HCT116 (cell line): ENCODE data around the gene PRMT9. TPM values are rescaled to one million over a fixed set of nuclear protein-coding genes. Genes with fewer than 3 reads are reported as not detected.

Source experiments
- ATAC-seq: fragments of 200-7000 bp; cut with Tn5 transposase; 2 replicates; pipeline ENCODE4 v1.9.1; 2020; ENCODE audit warnings: mild to moderate bottlenecking, moderate library complexity
- BruUV-seq: library from RNA; stranded (reverse); fragments of 400-500 nt; replicated peaks from 2 replicates; lab custom pipeline; 2021; lab: Mats Ljungman, UMichigan
- CTCF ChIA-PET: fragments of 300-600 bp; sonication (Branson Sonifier 250); formaldehyde crosslinking; loops from one replicate; lab custom pipeline; 2021; ENCODE audit warnings: antibody characterized with exemption; lab: Charles Lee
- POLR2A ChIA-PET: fragments of 300-600, 350-600 bp; sonication (Branson Sonifier 250); formaldehyde crosslinking; loops from one replicate; lab custom pipeline; 2021; ENCODE audit warnings: antibody characterized with exemption; lab: Charles Lee
- RAD21 ChIA-PET, 2 experiments: fragments of 300-600 bp; sonication (Branson Sonifier 250); formaldehyde crosslinking; loops; one replicate each; lab custom pipeline; 2023; ENCODE audit warnings: low total read pairs in 2 of 2; ENCODE audit not compliant: uncharacterized antibody in 2 of 2, unreplicated experiment in 2 of 2, low non-redundant PET in 1 of 2; lab: Charles Lee
- DNase-seq: peaks from one replicate; pipeline ENCODE4 v3.0.0-alpha.2; 2010; ENCODE audit warnings: low read depth, low spot score
- H2AFZ ChIP-seq: fragments of 200-600 bp; shearing (Covaris generic), sonication (generic); 2 replicates; pipeline ENCODE4 v1.6.1; 2017; ENCODE audit warnings: low read depth, mixed run types, mixed read lengths, antibody characterized with exemption, low read length; ENCODE audit not compliant: poor library complexity, severe bottlenecking
- H3K27ac ChIP-seq: 2 replicates; pipeline ENCODE4 v1.5.1; 2012; ENCODE audit warnings: low read depth, low read length
- H3K27me3 ChIP-seq: fragments of 200-600 bp; sonication (generic); 2 replicates; pipeline ENCODE4 v1.6.1; 2016; ENCODE audit warnings: mixed run types, low read length, mixed read lengths; ENCODE audit not compliant: insufficient read depth
- H3K36me3 ChIP-seq, 2 experiments: fragments of 200-500 bp in 1 of 2; fragments of 200-600 bp in 1 of 2; sonication (Bioruptor generic) in 1 of 2; sonication (generic) in 1 of 2; 2 replicates each; pipeline versions ENCODE4 v1.5.1 to v1.6.1; 2014 to 2016; ENCODE audit warnings: low read length in 2 of 2, inconsistent platforms in 1 of 2, mixed read lengths in 1 of 2, mixed run types in 1 of 2; ENCODE audit not compliant: insufficient read depth in 2 of 2, control insufficient read depth in 1 of 2
- H3K4me1 ChIP-seq, 2 experiments: fragments of 200-600 bp in 1 of 2; sonication (generic) in 1 of 2; 2 replicates each; pipeline versions ENCODE4 v1.5.1 to v1.6.1; 2012 to 2017; ENCODE audit warnings: low read length in 2 of 2, inconsistent platforms in 1 of 2, mild to moderate bottlenecking in 1 of 2, mixed read lengths in 1 of 2, mixed run types in 1 of 2, moderate library complexity in 1 of 2; ENCODE audit not compliant: insufficient read depth in 2 of 2, control insufficient read depth in 1 of 2
- H3K4me2 ChIP-seq: fragments of 200-600 bp; sonication (generic); 2 replicates; pipeline ENCODE4 v1.6.1; 2017; ENCODE audit warnings: mixed run types, low read length, mixed read lengths
- H3K4me3 ChIP-seq, 2 experiments: fragments of 200-600 bp in 1 of 2; sonication (generic) in 1 of 2; replicated peaks in 1 of 2; 2 replicates each; pipeline ENCODE4 v1.5.1; 2011 to 2016; ENCODE audit warnings: low read length in 2 of 2, control low read depth in 1 of 2, low read depth in 1 of 2, mild to moderate bottlenecking in 1 of 2, mixed read lengths in 1 of 2, mixed run types in 1 of 2
- H3K79me2 ChIP-seq: fragments of 200-600 bp; sonication (generic); 2 replicates; pipeline ENCODE4 v1.6.1; 2017; ENCODE audit warnings: mild to moderate bottlenecking, mixed run types, low read length, moderate library complexity, mixed read lengths; ENCODE audit not compliant: insufficient read depth
- H3K9ac ChIP-seq: fragments of 200-600 bp; sonication (generic); 2 replicates; pipeline ENCODE4 v1.6.1; 2016; ENCODE audit warnings: low read length, mixed read lengths
- H3K9me2 ChIP-seq: fragments of 200-600 bp; sonication (generic), shearing (Covaris generic); 2 replicates; pipeline ENCODE4 v1.6.1; 2017; ENCODE audit warnings: mixed run types, mild to moderate bottlenecking, moderate library complexity; ENCODE audit not compliant: insufficient read depth
- H3K9me3 ChIP-seq, 2 experiments: fragments of 200-500 bp in 1 of 2; fragments of 200-600 bp in 1 of 2; sonication (Bioruptor generic) in 1 of 2; sonication (generic) in 1 of 2; 2 replicates each; pipeline ENCODE4 v1.6.1; 2014 to 2017; ENCODE audit warnings: low read length in 2 of 2, mixed read lengths in 2 of 2, inconsistent platforms in 1 of 2, low read depth in 1 of 2, mild to moderate bottlenecking in 1 of 2, mixed run types in 1 of 2, moderate library complexity in 1 of 2; ENCODE audit not compliant: control insufficient read depth in 1 of 2, insufficient read depth in 1 of 2
- H4K20me1 ChIP-seq: fragments of 200-600 bp; sonication (generic), shearing (Covaris generic); 2 replicates; pipeline ENCODE4 v1.6.1; 2017; ENCODE audit warnings: mixed run types, mild to moderate bottlenecking, moderate library complexity; ENCODE audit not compliant: insufficient read depth
- CBX3 ChIP-seq: IDR thresholded peaks from 2 replicates; pipeline ENCODE4 v1.6.1; 2012; ENCODE audit warnings: low read depth
- EGR1 ChIP-seq: IDR thresholded peaks from 2 replicates; pipeline ENCODE4 v1.6.1; 2012; ENCODE audit warnings: low read depth
- EZH2 ChIP-seq: fragments of 200-600 bp; sonication (generic); IDR thresholded peaks from 2 replicates; pipeline ENCODE4 v1.6.1; 2017; ENCODE audit warnings: antibody characterized with exemption, mixed run types
- FOSL1 ChIP-seq: IDR thresholded peaks from 2 replicates; pipeline ENCODE4 v1.6.1; 2012; ENCODE audit warnings: low read depth
- POLR2A ChIP-seq: IDR thresholded peaks from 2 replicates; pipeline ENCODE4 v1.7.0; 2011; ENCODE audit warnings: borderline replicate concordance; ENCODE audit not compliant: insufficient read depth, insufficient read length; ENCODE audit errors: extremely low read depth
- ZFX ChIP-seq: fragments of 450-650 bp; IDR thresholded peaks from 2 replicates; pipeline ENCODE4 v1.6.1; 2017
- intact Hi-C: fragments of 100-400 bp; cut with micrococcal nuclease; formaldehyde crosslinking; loops from 2 replicates; pipeline ENCODE4 v1.10.0; 2022
- total RNA-seq: library from RNA; stranded (reverse); gene quantifications from one replicate; pipeline ENCODE4 v1.2.1, GENCODE V29; 2021; ENCODE audit not compliant: unreplicated experiment
- TF ChIP-seq, protein P1 (sequence below): IDR thresholded peaks from 2 replicates; pipeline ENCODE4 v1.6.1; 2012; ENCODE audit warnings: low read depth

PRMT9 gene
- total RNA-seq, 1 experiment from 2014 or later: 5.8 TPM

DNA sequence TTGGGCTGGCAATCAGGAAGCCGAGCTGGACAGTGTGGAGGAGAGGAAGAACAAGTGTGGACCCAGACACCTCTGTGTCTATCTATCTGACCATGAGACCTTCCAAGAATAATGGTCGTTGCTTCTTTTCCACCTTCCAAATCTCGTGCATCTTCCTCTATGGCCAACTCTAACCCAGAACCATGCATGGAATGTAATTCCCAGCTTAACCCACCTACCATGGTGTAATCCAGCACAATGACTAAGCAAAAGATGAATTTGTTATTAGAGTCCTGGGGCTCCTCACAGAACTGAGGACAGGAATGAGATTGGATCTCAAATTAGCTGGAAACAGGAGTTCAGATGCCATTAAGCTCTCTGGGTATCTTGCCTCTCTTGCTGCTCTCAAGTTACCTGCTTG, 84.2 kb downstream of the PRMT9 start:
- no peak for DNase-seq
- ChIA-PET CTCF (interaction anchor here (1.9 kb wide), 1 partner anchor 267 kb away, joined by 11 read pairs; no protein-coding TSS in a partner anchor), RAD21 (no interaction called here), POLR2A (interaction anchor here (1.2 to 1.4 kb wide), 2 partner anchors 17 to 267 kb away, joined by 3 read pairs; partner anchors contain the start of gene TMEM184C)
- no peak overlapping the region for H3K4me3 ChIP-seq
- no peaks in the 10 kb centered on the region for H3K9me3 ChIP-seq
- H3K9me2 ChIP-seq: no peaks in the 10 kb centered on the region; the same call in 1 of the 2 replicates
- no peaks in the 10 kb centered on the region for H3K27me3 ChIP-seq
- no peaks in the 10 kb centered on the region for H3K36me3 ChIP-seq
- H3K4me2 ChIP-seq: no peak overlapping the region
- H2AFZ ChIP-seq: no peak overlapping the region
- no peaks in the 10 kb centered on the region for H3K79me2 ChIP-seq
- peaks cover 0 to 14% of the 10 kb centered on the region in 2 experiments; a peak in 2 of 4 replicates for H3K4me1 ChIP-seq
- BruUV-seq: no TSS peak
- intact Hi-C loops: loop anchor here (10.0 kb wide), 1 partner anchor 1255 kb away; no protein-coding TSS in a partner anchor
- no peaks in the 10 kb centered on the region for H4K20me1 ChIP-seq
- TF ChIP-seq FOSL1 (no peak), POLR2A (no peak), CBX3 (no peak), ZFX (no peak), EGR1 (no peak), EZH2 (no peak)
- TF ChIP-seq, protein P1, sequence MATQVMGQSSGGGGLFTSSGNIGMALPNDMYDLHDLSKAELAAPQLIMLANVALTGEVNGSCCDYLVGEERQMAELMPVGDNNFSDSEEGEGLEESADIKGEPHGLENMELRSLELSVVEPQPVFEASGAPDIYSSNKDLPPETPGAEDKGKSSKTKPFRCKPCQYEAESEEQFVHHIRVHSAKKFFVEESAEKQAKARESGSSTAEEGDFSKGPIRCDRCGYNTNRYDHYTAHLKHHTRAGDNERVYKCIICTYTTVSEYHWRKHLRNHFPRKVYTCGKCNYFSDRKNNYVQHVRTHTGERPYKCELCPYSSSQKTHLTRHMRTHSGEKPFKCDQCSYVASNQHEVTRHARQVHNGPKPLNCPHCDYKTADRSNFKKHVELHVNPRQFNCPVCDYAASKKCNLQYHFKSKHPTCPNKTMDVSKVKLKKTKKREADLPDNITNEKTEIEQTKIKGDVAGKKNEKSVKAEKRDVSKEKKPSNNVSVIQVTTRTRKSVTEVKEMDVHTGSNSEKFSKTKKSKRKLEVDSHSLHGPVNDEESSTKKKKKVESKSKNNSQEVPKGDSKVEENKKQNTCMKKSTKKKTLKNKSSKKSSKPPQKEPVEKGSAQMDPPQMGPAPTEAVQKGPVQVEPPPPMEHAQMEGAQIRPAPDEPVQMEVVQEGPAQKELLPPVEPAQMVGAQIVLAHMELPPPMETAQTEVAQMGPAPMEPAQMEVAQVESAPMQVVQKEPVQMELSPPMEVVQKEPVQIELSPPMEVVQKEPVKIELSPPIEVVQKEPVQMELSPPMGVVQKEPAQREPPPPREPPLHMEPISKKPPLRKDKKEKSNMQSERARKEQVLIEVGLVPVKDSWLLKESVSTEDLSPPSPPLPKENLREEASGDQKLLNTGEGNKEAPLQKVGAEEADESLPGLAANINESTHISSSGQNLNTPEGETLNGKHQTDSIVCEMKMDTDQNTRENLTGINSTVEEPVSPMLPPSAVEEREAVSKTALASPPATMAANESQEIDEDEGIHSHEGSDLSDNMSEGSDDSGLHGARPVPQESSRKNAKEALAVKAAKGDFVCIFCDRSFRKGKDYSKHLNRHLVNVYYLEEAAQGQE: no peak
- H3K27ac ChIP-seq: no peak overlapping the region
- ATAC-seq: no peak
- no peak overlapping the region for H3K9ac ChIP-seq
